WTC11 (cell line): ENCODE results near the gene TCEANC. TPM values are rescaled to one million over a fixed set of nuclear protein-coding genes. Genes with fewer than 3 reads are reported as not detected.

Experiments used
- ATAC-seq: fragments of 200-7000 bp; cut with Tn5 transposase; 2 replicates; pipeline ENCODE4 v1.10.0; 2021; ENCODE audit warnings: mild to moderate bottlenecking, moderate library complexity
- CTCF ChIA-PET: fragments of 300-600 bp; sonication (Branson Sonifier 250); formaldehyde crosslinking; loops from one replicate; lab custom pipeline; 2021; ENCODE audit warnings: antibody characterized with exemption; lab: Charles Lee
- POLR2A ChIA-PET: fragments of 350-600 bp; sonication (Branson Sonifier 250); formaldehyde crosslinking; loops from one replicate; lab custom pipeline; 2021; ENCODE audit warnings: antibody characterized with exemption; lab: Charles Lee
- DNase-seq: peaks from one replicate; pipeline ENCODE4 v3.0.0; 2021; ENCODE audit warnings: low spot score
- H3K27ac Mint-ChIP-seq: 2 replicates; pipeline ENCODE4 v1.8.0; 2021; ENCODE audit warnings: mixed read lengths
- H3K27me3 Mint-ChIP-seq: 2 replicates; pipeline ENCODE4 v1.8.0; 2021; ENCODE audit warnings: low read depth, mild to moderate bottlenecking, moderate library complexity, mixed read lengths
- H3K36me3 Mint-ChIP-seq: 2 replicates; pipeline ENCODE4 v1.8.0; 2021; ENCODE audit warnings: mixed read lengths
- H3K4me1 Mint-ChIP-seq: 2 replicates; pipeline ENCODE4 v1.8.0; 2022; ENCODE audit warnings: mixed read lengths
- H3K4me3 Mint-ChIP-seq: 2 replicates; pipeline ENCODE4 v1.8.0; 2021; ENCODE audit warnings: mild to moderate bottlenecking, moderate library complexity, mixed read lengths
- H3K9me3 Mint-ChIP-seq: 2 replicates; pipeline ENCODE4 v1.8.0; 2021; ENCODE audit warnings: mixed read lengths
- ESRRA ChIP-seq: sonication (generic); formaldehyde crosslinking; IDR thresholded peaks from 2 replicates; pipeline ENCODE4 v1.8.1; 2022; ENCODE audit warnings: mild to moderate bottlenecking, missing genetic modification reagents, borderline replicate concordance
- GTF2I ChIP-seq: fragments of 250-450 bp; sonication (Bioruptor Pico); conservative IDR thresholded peaks from 2 replicates; pipeline ENCODE4 v1.4.0; 2021; ENCODE audit warnings: mild to moderate bottlenecking
- IRF2 ChIP-seq: sonication (generic); formaldehyde crosslinking; IDR thresholded peaks from 2 replicates; pipeline ENCODE4 v1.8.0; 2022; ENCODE audit warnings: low read depth, missing genetic modification reagents, borderline replicate concordance
- MXD4 ChIP-seq: fragments of 250-450 bp; sonication (Bioruptor Pico); IDR thresholded peaks from 2 replicates; pipeline ENCODE4 v1.8.0; 2021; ENCODE audit warnings: mild to moderate bottlenecking, moderate library complexity, borderline replicate concordance
- NR2C2 ChIP-seq: sonication (generic); formaldehyde crosslinking; IDR thresholded peaks from 2 replicates; pipeline ENCODE4 v1.8.0; 2022; ENCODE audit warnings: mild to moderate bottlenecking, missing genetic modification reagents
- TCF7 ChIP-seq: sonication (generic); formaldehyde crosslinking; IDR thresholded peaks from 2 replicates; pipeline ENCODE4 v1.8.0; 2022; ENCODE audit warnings: mild to moderate bottlenecking, low read depth, missing genetic modification reagents, moderate library complexity
- ZBTB21 ChIP-seq: sonication (generic); formaldehyde crosslinking; IDR thresholded peaks from 2 replicates; pipeline ENCODE4 v1.8.1; 2023; ENCODE audit warnings: mild to moderate bottlenecking, missing genetic modification reagents, borderline replicate concordance
- ZNF121 ChIP-seq: sonication (generic); formaldehyde crosslinking; IDR thresholded peaks from 2 replicates; pipeline ENCODE4 v1.8.0; 2023; ENCODE audit warnings: missing genetic modification reagents
- ZNF138 ChIP-seq: sonication (generic); formaldehyde crosslinking; conservative IDR thresholded peaks from 2 replicates; pipeline ENCODE4 v1.8.1; 2022; ENCODE audit warnings: mild to moderate bottlenecking, moderate library complexity, missing genetic modification reagents
- ZNF263 ChIP-seq: sonication (generic); formaldehyde crosslinking; IDR thresholded peaks from 2 replicates; pipeline ENCODE4 v1.8.1; 2022; ENCODE audit warnings: low read depth, mild to moderate bottlenecking, moderate library complexity, missing genetic modification reagents
- ZNF396 ChIP-seq: fragments of 250-450 bp; sonication (Bioruptor Pico); IDR thresholded peaks from 2 replicates; pipeline ENCODE4 v1.8.0; 2021; ENCODE audit warnings: mild to moderate bottlenecking, moderate library complexity, borderline replicate concordance
- ZNF416 ChIP-seq: fragments of 250-450 bp; sonication (Bioruptor Pico); IDR thresholded peaks from 2 replicates; pipeline ENCODE4 v1.9.0; 2021; ENCODE audit warnings: mild to moderate bottlenecking, inconsistent platforms
- total RNA-seq: library from RNA; stranded (reverse); gene quantifications from 3 replicates; pipeline ENCODE4 v1.2.3, GENCODE V29; 2021
- TF ChIP-seq, protein P1 (sequence below): sonication (generic); formaldehyde crosslinking; IDR thresholded peaks from 2 replicates; pipeline ENCODE4 v1.8.0; 2022; ENCODE audit warnings: missing genetic modification reagents
- TF ChIP-seq, protein P2 (sequence below): sonication (generic); formaldehyde crosslinking; IDR thresholded peaks from 2 replicates; pipeline ENCODE4 v1.8.1; 2022; ENCODE audit warnings: mild to moderate bottlenecking, missing genetic modification reagents, moderate library complexity, borderline replicate concordance
- TF ChIP-seq, protein P3 (sequence below): sonication (generic); formaldehyde crosslinking; IDR thresholded peaks from 2 replicates; pipeline ENCODE4 v1.8.1; 2023; ENCODE audit warnings: mild to moderate bottlenecking, missing genetic modification reagents, moderate library complexity
- TF ChIP-seq, protein P4 (sequence below): sonication (generic); formaldehyde crosslinking; IDR thresholded peaks from 2 replicates; pipeline ENCODE4 v1.8.0; 2022; ENCODE audit warnings: mild to moderate bottlenecking, missing genetic modification reagents
- TF ChIP-seq, protein P5 (sequence below): sonication (generic); formaldehyde crosslinking; IDR thresholded peaks from 2 replicates; pipeline ENCODE4 v1.8.1; 2023; ENCODE audit warnings: mild to moderate bottlenecking, missing genetic modification reagents
- TF ChIP-seq, protein P6 (sequence below): sonication (generic); formaldehyde crosslinking; IDR thresholded peaks from 2 replicates; pipeline ENCODE4 v1.8.1; 2023; ENCODE audit warnings: mild to moderate bottlenecking, moderate library complexity, missing genetic modification reagents
- TF ChIP-seq, protein P7 (sequence below): sonication (generic); formaldehyde crosslinking; IDR thresholded peaks from 2 replicates; pipeline ENCODE4 v1.8.1; 2022; ENCODE audit warnings: low read depth, missing genetic modification reagents, borderline replicate concordance
- TF ChIP-seq, protein P8 (sequence below): fragments of 250-450 bp; sonication (Bioruptor Pico); IDR thresholded peaks from 2 replicates; pipeline ENCODE4 v1.8.0; 2021; ENCODE audit warnings: mild to moderate bottlenecking

TCEANC gene
- total RNA-seq, 1 experiment from 2014 or later, result 2.0 TPM

DNA sequence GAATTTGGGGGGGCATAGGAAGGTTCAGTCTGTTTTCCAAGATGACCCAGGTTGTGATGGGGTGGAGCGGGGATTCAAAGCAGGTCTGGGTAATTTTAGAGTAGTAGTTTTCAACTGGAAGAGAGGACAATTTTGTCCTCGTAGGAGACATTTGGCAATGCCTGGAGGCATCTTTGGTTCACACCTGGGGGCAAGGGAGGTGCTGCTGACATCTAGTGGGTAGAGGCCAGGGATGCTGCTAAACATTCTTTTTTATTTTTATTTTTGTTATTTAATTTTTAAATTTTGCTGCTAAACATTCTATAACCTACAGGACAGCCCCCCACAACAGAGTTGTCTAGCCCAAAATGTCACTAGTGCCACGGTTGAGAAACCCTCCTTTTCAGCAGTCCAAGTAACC is 37.9 kb downstream of the TCEANC start:
- POLR2A ChIA-PET, result interaction anchor here (2.6 kb wide), 1 partner anchor 44 kb away, joined by 12 read pairs; the partner anchor contains the start of genes OFD1 and TRAPPC2
- Mint-ChIP-seq H3K9me3 (no peaks in the 10 kb centered on the region), H3K27me3 (peaks cover 19% of the 10 kb centered on the region), H3K4me1 (peaks cover 36% of the 10 kb centered on the region), H3K4me3 (peak overlapping the region; percentile 87), H3K36me3 (no peaks in the 10 kb centered on the region), H3K27ac (no peak overlapping the region)
- CTCF ChIA-PET, result no interaction called here
- DNase-seq (no peak), ATAC-seq (no peak)
- no peak for TF ChIP-seq ZNF263
- TF ChIP-seq MXD4 (CRISPR knock-in tag), result no peak
- TF ChIP-seq GTF2I (CRISPR knock-in tag), result no peak
- no peak for TF ChIP-seq ZNF416
- TF ChIP-seq NR2C2 (CRISPR knock-in tag), result no peak
- TF ChIP-seq, protein P1, sequence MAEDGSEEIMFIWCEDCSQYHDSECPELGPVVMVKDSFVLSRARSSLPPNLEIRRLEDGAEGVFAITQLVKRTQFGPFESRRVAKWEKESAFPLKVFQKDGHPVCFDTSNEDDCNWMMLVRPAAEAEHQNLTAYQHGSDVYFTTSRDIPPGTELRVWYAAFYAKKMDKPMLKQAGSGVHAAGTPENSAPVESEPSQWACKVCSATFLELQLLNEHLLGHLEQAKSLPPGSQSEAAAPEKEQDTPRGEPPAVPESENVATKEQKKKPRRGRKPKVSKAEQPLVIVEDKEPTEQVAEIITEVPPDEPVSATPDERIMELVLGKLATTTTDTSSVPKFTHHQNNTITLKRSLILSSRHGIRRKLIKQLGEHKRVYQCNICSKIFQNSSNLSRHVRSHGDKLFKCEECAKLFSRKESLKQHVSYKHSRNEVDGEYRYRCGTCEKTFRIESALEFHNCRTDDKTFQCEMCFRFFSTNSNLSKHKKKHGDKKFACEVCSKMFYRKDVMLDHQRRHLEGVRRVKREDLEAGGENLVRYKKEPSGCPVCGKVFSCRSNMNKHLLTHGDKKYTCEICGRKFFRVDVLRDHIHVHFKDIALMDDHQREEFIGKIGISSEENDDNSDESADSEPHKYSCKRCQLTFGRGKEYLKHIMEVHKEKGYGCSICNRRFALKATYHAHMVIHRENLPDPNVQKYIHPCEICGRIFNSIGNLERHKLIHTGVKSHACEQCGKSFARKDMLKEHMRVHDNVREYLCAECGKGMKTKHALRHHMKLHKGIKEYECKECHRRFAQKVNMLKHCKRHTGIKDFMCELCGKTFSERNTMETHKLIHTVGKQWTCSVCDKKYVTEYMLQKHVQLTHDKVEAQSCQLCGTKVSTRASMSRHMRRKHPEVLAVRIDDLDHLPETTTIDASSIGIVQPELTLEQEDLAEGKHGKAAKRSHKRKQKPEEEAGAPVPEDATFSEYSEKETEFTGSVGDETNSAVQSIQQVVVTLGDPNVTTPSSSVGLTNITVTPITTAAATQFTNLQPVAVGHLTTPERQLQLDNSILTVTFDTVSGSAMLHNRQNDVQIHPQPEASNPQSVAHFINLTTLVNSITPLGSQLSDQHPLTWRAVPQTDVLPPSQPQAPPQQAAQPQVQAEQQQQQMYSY (CRISPR knock-in tag), result no peak
- no peak for TF ChIP-seq ZBTB21 (CRISPR knock-in tag)
- TF ChIP-seq, protein P2, sequence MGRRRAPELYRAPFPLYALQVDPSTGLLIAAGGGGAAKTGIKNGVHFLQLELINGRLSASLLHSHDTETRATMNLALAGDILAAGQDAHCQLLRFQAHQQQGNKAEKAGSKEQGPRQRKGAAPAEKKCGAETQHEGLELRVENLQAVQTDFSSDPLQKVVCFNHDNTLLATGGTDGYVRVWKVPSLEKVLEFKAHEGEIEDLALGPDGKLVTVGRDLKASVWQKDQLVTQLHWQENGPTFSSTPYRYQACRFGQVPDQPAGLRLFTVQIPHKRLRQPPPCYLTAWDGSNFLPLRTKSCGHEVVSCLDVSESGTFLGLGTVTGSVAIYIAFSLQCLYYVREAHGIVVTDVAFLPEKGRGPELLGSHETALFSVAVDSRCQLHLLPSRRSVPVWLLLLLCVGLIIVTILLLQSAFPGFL, result no peak
- TF ChIP-seq, protein P3, sequence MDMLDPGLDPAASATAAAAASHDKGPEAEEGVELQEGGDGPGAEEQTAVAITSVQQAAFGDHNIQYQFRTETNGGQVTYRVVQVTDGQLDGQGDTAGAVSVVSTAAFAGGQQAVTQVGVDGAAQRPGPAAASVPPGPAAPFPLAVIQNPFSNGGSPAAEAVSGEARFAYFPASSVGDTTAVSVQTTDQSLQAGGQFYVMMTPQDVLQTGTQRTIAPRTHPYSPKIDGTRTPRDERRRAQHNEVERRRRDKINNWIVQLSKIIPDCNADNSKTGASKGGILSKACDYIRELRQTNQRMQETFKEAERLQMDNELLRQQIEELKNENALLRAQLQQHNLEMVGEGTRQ (CRISPR knock-in tag), result no peak
- TF ChIP-seq, protein P4, sequence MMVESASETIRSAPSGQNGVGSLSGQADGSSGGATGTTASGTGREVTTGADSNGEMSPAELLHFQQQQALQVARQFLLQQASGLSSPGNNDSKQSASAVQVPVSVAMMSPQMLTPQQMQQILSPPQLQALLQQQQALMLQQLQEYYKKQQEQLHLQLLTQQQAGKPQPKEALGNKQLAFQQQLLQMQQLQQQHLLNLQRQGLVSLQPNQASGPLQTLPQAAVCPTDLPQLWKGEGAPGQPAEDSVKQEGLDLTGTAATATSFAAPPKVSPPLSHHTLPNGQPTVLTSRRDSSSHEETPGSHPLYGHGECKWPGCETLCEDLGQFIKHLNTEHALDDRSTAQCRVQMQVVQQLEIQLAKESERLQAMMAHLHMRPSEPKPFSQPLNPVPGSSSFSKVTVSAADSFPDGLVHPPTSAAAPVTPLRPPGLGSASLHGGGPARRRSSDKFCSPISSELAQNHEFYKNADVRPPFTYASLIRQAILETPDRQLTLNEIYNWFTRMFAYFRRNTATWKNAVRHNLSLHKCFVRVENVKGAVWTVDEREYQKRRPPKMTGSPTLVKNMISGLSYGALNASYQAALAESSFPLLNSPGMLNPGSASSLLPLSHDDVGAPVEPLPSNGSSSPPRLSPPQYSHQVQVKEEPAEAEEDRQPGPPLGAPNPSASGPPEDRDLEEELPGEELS (CRISPR knock-in tag), result no peak
- TF ChIP-seq TCF7 (CRISPR knock-in tag), result no peak
- TF ChIP-seq ZNF396 (CRISPR knock-in tag), result no peak
- TF ChIP-seq, protein P5, sequence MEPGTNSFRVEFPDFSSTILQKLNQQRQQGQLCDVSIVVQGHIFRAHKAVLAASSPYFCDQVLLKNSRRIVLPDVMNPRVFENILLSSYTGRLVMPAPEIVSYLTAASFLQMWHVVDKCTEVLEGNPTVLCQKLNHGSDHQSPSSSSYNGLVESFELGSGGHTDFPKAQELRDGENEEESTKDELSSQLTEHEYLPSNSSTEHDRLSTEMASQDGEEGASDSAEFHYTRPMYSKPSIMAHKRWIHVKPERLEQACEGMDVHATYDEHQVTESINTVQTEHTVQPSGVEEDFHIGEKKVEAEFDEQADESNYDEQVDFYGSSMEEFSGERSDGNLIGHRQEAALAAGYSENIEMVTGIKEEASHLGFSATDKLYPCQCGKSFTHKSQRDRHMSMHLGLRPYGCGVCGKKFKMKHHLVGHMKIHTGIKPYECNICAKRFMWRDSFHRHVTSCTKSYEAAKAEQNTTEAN (CRISPR knock-in tag), result no peak
- TF ChIP-seq, protein P6, sequence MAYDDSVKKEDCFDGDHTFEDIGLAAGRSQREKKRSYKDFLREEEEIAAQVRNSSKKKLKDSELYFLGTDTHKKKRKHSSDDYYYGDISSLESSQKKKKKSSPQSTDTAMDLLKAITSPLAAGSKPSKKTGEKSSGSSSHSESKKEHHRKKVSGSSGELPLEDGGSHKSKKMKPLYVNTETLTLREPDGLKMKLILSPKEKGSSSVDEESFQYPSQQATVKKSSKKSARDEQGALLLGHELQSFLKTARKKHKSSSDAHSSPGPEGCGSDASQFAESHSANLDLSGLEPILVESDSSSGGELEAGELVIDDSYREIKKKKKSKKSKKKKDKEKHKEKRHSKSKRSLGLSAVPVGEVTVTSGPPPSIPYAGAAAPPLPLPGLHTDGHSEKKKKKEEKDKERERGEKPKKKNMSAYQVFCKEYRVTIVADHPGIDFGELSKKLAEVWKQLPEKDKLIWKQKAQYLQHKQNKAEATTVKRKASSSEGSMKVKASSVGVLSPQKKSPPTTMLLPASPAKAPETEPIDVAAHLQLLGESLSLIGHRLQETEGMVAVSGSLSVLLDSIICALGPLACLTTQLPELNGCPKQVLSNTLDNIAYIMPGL (CRISPR knock-in tag), result no peak
- no peak for TF ChIP-seq ZNF121 (CRISPR knock-in tag)
- TF ChIP-seq, protein P7, sequence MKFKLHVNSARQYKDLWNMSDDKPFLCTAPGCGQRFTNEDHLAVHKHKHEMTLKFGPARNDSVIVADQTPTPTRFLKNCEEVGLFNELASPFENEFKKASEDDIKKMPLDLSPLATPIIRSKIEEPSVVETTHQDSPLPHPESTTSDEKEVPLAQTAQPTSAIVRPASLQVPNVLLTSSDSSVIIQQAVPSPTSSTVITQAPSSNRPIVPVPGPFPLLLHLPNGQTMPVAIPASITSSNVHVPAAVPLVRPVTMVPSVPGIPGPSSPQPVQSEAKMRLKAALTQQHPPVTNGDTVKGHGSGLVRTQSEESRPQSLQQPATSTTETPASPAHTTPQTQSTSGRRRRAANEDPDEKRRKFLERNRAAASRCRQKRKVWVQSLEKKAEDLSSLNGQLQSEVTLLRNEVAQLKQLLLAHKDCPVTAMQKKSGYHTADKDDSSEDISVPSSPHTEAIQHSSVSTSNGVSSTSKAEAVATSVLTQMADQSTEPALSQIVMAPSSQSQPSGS (CRISPR knock-in tag), result no peak
- no peak for TF ChIP-seq ZNF138 (CRISPR knock-in tag)
- no peak for TF ChIP-seq IRF2 (CRISPR knock-in tag)
- TF ChIP-seq, protein P8, sequence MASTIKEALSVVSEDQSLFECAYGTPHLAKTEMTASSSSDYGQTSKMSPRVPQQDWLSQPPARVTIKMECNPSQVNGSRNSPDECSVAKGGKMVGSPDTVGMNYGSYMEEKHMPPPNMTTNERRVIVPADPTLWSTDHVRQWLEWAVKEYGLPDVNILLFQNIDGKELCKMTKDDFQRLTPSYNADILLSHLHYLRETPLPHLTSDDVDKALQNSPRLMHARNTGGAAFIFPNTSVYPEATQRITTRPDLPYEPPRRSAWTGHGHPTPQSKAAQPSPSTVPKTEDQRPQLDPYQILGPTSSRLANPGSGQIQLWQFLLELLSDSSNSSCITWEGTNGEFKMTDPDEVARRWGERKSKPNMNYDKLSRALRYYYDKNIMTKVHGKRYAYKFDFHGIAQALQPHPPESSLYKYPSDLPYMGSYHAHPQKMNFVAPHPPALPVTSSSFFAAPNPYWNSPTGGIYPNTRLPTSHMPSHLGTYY (CRISPR knock-in tag), result no peak
- no peak for TF ChIP-seq ESRRA (CRISPR knock-in tag)
